WTC11 (cell line): ENCODE measurements around the gene PCNX1.

ENCODE experiments used
- ESRRA ChIP-seq: sonication (generic); formaldehyde crosslinking; IDR thresholded peaks from 2 replicates; pipeline ENCODE4 v1.8.1; 2022; ENCODE audit warnings: mild to moderate bottlenecking, missing genetic modification reagents, borderline replicate concordance
- IRF2 ChIP-seq: sonication (generic); formaldehyde crosslinking; IDR thresholded peaks from 2 replicates; pipeline ENCODE4 v1.8.0; 2022; ENCODE audit warnings: low read depth, missing genetic modification reagents, borderline replicate concordance
- TEAD4 ChIP-seq: sonication (generic); formaldehyde crosslinking; IDR thresholded peaks from 2 replicates; pipeline ENCODE4 v1.8.0; 2022; ENCODE audit warnings: mild to moderate bottlenecking, missing genetic modification reagents
- ZNF138 ChIP-seq: sonication (generic); formaldehyde crosslinking; conservative IDR thresholded peaks from 2 replicates; pipeline ENCODE4 v1.8.1; 2022; ENCODE audit warnings: mild to moderate bottlenecking, moderate library complexity, missing genetic modification reagents
- ZNF232 ChIP-seq: sonication (generic); formaldehyde crosslinking; IDR thresholded peaks from 2 replicates; pipeline ENCODE4 v1.8.0; 2022; ENCODE audit warnings: mild to moderate bottlenecking, missing genetic modification reagents
- TF ChIP-seq, protein P1 (sequence below): sonication (generic); formaldehyde crosslinking; IDR thresholded peaks from 2 replicates; pipeline ENCODE4 v1.8.0; 2022; ENCODE audit warnings: mild to moderate bottlenecking, missing genetic modification reagents
- TF ChIP-seq, protein P2 (sequence below): fragments of 200-600 bp; IDR thresholded peaks from 2 replicates; pipeline ENCODE4 v1.8.0; 2022; ENCODE audit warnings: antibody characterized with exemption
- TF ChIP-seq, protein P3 (sequence below): sonication (generic); formaldehyde crosslinking; IDR thresholded peaks from 2 replicates; pipeline ENCODE4 v1.8.0; 2022; ENCODE audit warnings: mild to moderate bottlenecking, missing genetic modification reagents
- TF ChIP-seq, protein P4 (sequence below): sonication (generic); formaldehyde crosslinking; IDR thresholded peaks from 2 replicates; pipeline ENCODE4 v1.8.1; 2022; ENCODE audit warnings: mild to moderate bottlenecking, missing genetic modification reagents, moderate library complexity, borderline replicate concordance
- TF ChIP-seq, protein P5 (sequence below): sonication (generic); formaldehyde crosslinking; IDR thresholded peaks from 2 replicates; pipeline ENCODE4 v1.8.0; 2023; ENCODE audit warnings: mild to moderate bottlenecking, missing genetic modification reagents
- TF ChIP-seq, protein P6 (sequence below): sonication (generic); formaldehyde crosslinking; IDR thresholded peaks from 2 replicates; pipeline ENCODE4 v1.8.1; 2023; ENCODE audit warnings: mild to moderate bottlenecking, missing genetic modification reagents, moderate library complexity

DNA sequence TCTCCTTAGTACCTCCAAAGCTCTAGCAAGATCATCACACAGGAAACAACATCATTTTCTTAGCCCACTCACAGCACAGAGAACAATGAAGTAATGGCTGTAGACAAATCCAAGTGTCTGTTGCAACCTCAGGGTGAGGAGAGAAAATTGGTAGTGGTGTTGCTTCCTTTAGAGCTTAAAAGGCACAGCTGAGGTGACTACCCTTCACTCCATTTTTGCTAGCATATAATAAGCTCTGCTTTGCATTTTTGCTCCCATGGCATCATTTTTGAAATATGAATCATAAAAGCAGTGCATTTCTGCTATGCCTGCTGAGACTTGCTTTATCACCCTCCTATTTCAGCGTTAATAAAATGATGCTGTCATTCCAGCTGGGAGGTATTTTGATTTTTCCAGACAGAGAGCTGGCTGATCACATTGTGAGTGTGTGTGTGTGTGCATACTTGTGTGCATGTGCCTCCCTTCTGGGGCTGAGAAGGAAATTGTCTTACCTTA, 18.5 kb upstream of the PCNX1 start:
- TF ChIP-seq ZNF232 (no peak), TEAD4 (CRISPR knock-in tag) (no peak), ESRRA (CRISPR knock-in tag) (no peak), ZNF138 (CRISPR knock-in tag) (no peak), IRF2 (CRISPR knock-in tag) (no peak)
- TF ChIP-seq, protein P1, sequence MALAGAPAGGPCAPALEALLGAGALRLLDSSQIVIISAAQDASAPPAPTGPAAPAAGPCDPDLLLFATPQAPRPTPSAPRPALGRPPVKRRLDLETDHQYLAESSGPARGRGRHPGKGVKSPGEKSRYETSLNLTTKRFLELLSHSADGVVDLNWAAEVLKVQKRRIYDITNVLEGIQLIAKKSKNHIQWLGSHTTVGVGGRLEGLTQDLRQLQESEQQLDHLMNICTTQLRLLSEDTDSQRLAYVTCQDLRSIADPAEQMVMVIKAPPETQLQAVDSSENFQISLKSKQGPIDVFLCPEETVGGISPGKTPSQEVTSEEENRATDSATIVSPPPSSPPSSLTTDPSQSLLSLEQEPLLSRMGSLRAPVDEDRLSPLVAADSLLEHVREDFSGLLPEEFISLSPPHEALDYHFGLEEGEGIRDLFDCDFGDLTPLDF (CRISPR knock-in tag) = no peak
- TF ChIP-seq, protein P2, sequence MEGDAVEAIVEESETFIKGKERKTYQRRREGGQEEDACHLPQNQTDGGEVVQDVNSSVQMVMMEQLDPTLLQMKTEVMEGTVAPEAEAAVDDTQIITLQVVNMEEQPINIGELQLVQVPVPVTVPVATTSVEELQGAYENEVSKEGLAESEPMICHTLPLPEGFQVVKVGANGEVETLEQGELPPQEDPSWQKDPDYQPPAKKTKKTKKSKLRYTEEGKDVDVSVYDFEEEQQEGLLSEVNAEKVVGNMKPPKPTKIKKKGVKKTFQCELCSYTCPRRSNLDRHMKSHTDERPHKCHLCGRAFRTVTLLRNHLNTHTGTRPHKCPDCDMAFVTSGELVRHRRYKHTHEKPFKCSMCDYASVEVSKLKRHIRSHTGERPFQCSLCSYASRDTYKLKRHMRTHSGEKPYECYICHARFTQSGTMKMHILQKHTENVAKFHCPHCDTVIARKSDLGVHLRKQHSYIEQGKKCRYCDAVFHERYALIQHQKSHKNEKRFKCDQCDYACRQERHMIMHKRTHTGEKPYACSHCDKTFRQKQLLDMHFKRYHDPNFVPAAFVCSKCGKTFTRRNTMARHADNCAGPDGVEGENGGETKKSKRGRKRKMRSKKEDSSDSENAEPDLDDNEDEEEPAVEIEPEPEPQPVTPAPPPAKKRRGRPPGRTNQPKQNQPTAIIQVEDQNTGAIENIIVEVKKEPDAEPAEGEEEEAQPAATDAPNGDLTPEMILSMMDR = no peak
- TF ChIP-seq, protein P3, sequence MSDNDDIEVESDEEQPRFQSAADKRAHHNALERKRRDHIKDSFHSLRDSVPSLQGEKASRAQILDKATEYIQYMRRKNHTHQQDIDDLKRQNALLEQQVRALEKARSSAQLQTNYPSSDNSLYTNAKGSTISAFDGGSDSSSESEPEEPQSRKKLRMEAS = no peak
- TF ChIP-seq, protein P4, sequence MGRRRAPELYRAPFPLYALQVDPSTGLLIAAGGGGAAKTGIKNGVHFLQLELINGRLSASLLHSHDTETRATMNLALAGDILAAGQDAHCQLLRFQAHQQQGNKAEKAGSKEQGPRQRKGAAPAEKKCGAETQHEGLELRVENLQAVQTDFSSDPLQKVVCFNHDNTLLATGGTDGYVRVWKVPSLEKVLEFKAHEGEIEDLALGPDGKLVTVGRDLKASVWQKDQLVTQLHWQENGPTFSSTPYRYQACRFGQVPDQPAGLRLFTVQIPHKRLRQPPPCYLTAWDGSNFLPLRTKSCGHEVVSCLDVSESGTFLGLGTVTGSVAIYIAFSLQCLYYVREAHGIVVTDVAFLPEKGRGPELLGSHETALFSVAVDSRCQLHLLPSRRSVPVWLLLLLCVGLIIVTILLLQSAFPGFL (CRISPR knock-in tag) = no peak
- TF ChIP-seq, protein P5, sequence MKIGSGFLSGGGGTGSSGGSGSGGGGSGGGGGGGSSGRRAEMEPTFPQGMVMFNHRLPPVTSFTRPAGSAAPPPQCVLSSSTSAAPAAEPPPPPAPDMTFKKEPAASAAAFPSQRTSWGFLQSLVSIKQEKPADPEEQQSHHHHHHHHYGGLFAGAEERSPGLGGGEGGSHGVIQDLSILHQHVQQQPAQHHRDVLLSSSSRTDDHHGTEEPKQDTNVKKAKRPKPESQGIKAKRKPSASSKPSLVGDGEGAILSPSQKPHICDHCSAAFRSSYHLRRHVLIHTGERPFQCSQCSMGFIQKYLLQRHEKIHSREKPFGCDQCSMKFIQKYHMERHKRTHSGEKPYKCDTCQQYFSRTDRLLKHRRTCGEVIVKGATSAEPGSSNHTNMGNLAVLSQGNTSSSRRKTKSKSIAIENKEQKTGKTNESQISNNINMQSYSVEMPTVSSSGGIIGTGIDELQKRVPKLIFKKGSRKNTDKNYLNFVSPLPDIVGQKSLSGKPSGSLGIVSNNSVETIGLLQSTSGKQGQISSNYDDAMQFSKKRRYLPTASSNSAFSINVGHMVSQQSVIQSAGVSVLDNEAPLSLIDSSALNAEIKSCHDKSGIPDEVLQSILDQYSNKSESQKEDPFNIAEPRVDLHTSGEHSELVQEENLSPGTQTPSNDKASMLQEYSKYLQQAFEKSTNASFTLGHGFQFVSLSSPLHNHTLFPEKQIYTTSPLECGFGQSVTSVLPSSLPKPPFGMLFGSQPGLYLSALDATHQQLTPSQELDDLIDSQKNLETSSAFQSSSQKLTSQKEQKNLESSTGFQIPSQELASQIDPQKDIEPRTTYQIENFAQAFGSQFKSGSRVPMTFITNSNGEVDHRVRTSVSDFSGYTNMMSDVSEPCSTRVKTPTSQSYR (CRISPR knock-in tag) = no peak
- TF ChIP-seq, protein P6, sequence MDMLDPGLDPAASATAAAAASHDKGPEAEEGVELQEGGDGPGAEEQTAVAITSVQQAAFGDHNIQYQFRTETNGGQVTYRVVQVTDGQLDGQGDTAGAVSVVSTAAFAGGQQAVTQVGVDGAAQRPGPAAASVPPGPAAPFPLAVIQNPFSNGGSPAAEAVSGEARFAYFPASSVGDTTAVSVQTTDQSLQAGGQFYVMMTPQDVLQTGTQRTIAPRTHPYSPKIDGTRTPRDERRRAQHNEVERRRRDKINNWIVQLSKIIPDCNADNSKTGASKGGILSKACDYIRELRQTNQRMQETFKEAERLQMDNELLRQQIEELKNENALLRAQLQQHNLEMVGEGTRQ (CRISPR knock-in tag) = no peak
